SU-DHL-6 (cell line): Measurements from ENCODE around the gene ARHGEF3.

Source experiments
- EZH2phosphoT487 ChIP-seq: fragments of 200-600 bp; sonication (generic), shearing (Covaris generic); conservative IDR thresholded peaks from 2 replicates; pipeline ENCODE4 v1.6.1; 2018; ENCODE audit warnings: mild to moderate bottlenecking, antibody characterized with exemption, low read length, moderate library complexity, mixed read lengths
- TF ChIP-seq, protein P1 (sequence below): fragments of 200-600 bp; sonication (generic); IDR thresholded peaks from one replicate; pipeline ENCODE4 v1.5.1; 2017; ENCODE audit warnings: antibody characterized with exemption, mild to moderate bottlenecking, low read length, moderate library complexity; ENCODE audit not compliant: insufficient read depth, poor library complexity, severe bottlenecking

GRCh38 chr3:56800832-56801661 is 702 bp downstream of the ARHGEF3 start:
- TF ChIP-seq, protein P1, sequence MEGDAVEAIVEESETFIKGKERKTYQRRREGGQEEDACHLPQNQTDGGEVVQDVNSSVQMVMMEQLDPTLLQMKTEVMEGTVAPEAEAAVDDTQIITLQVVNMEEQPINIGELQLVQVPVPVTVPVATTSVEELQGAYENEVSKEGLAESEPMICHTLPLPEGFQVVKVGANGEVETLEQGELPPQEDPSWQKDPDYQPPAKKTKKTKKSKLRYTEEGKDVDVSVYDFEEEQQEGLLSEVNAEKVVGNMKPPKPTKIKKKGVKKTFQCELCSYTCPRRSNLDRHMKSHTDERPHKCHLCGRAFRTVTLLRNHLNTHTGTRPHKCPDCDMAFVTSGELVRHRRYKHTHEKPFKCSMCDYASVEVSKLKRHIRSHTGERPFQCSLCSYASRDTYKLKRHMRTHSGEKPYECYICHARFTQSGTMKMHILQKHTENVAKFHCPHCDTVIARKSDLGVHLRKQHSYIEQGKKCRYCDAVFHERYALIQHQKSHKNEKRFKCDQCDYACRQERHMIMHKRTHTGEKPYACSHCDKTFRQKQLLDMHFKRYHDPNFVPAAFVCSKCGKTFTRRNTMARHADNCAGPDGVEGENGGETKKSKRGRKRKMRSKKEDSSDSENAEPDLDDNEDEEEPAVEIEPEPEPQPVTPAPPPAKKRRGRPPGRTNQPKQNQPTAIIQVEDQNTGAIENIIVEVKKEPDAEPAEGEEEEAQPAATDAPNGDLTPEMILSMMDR = no peak
- TF ChIP-seq EZH2phosphoT487 = no peak
